Fibroblast of lung (primary cell): Measurements from ENCODE around the gene VWF. TPM values are rescaled to one million over a fixed set of nuclear protein-coding genes. Genes with fewer than 3 reads are reported as not detected.

Experiments
- DNase-seq, 2 donors: peaks; one replicate each; pipeline versions ENCODE4 v3.0.0 to v3.0.0-alpha.2; 2010; ENCODE audit warnings: low read depth in 2 of 2
- H2AFZ ChIP-seq: 2 replicates; pipeline ENCODE4 v1.5.1; 2012; ENCODE audit warnings: low read length, control low read depth, inconsistent platforms
- H3K27ac ChIP-seq: 2 replicates; pipeline ENCODE4 v1.5.1; 2011; ENCODE audit warnings: low read length, control low read depth; ENCODE audit not compliant: insufficient read depth
- H3K27me3 ChIP-seq: 2 replicates; pipeline ENCODE4 v1.5.1; 2011; ENCODE audit warnings: mild to moderate bottlenecking, low read length; ENCODE audit not compliant: control insufficient read depth, insufficient read depth
- H3K36me3 ChIP-seq: 2 replicates; pipeline ENCODE4 v1.5.1; 2011; ENCODE audit warnings: low read length; ENCODE audit not compliant: control insufficient read depth, insufficient read depth
- H3K4me1 ChIP-seq: 2 replicates; pipeline ENCODE4 v1.5.1; 2011; ENCODE audit warnings: low read length; ENCODE audit not compliant: control insufficient read depth, insufficient read depth; ENCODE audit errors: extremely low read depth
- H3K4me2 ChIP-seq: 2 replicates; pipeline ENCODE4 v1.5.1; 2011; ENCODE audit warnings: low read length, control low read depth; ENCODE audit not compliant: insufficient read depth; ENCODE audit errors: extremely low read depth
- H3K4me3 ChIP-seq, 4 experiments: fragments of 200-600 bp in 1 of 4; sonication (generic) in 1 of 4; replicated peaks in 1 of 4; 2 replicates each; pipeline ENCODE4 v1.5.1; 2011 to 2016; ENCODE audit warnings: low read length in 4 of 4, low read depth in 3 of 4, mild to moderate bottlenecking in 3 of 4, control low read depth in 2 of 4, inconsistent platforms in 1 of 4, mixed read lengths in 1 of 4; ENCODE audit not compliant: insufficient read depth in 1 of 4; ENCODE audit errors: control extremely low read depth in 1 of 4
- H3K79me2 ChIP-seq: 2 replicates; pipeline ENCODE4 v1.5.1; 2012; ENCODE audit warnings: mild to moderate bottlenecking, low read length, inconsistent platforms; ENCODE audit not compliant: control insufficient read depth, insufficient read depth
- H3K9ac ChIP-seq: 2 replicates; pipeline ENCODE4 v1.5.1; 2011; ENCODE audit warnings: mild to moderate bottlenecking, low read length, control low read depth; ENCODE audit not compliant: insufficient read depth
- H3K9me3 ChIP-seq: 2 replicates; pipeline ENCODE4 v1.5.1; 2012; ENCODE audit warnings: low read depth, low read length; ENCODE audit not compliant: control insufficient read depth, insufficient read depth
- H4K20me1 ChIP-seq: 2 replicates; pipeline ENCODE4 v1.5.1; 2011; ENCODE audit warnings: low read length; ENCODE audit not compliant: control insufficient read depth, insufficient read depth; ENCODE audit errors: extremely low read depth
- EZH2 ChIP-seq: IDR thresholded peaks from 2 replicates; pipeline ENCODE4 v1.5.1; 2012; ENCODE audit warnings: low read length, control low read depth, mild to moderate bottlenecking; ENCODE audit errors: missing control alignments
- polyA plus RNA-seq, 2 donors: library from polyadenylated mRNA; depleted of rRNA in 1 of 2; stranded (reverse) in 1 of 2; unstranded in 1 of 2; fragments of >200 nt; gene quantifications; 2 replicates each; pipeline ENCODE4 v1.2.1, GENCODE V29; 2011 to 2012; ENCODE audit warnings: missing spikeins in 1 of 2
- total RNA-seq: library from RNA; depleted of rRNA; stranded (reverse); fragments of >200 nt; gene quantifications from 2 replicates; pipeline ENCODE4 v1.2.1, GENCODE V29; 2014
- TF ChIP-seq, protein P1 (sequence below), 2 donors: IDR thresholded peaks in 1 of 2; conservative IDR thresholded peaks in 1 of 2; 1 replicate in 1 of 2; 2 replicates in 1 of 2; pipeline ENCODE4 v1.5.1; 2011 to 2012; ENCODE audit warnings: low read length in 2 of 2, control low read depth in 1 of 2, inconsistent platforms in 1 of 2, low read depth in 1 of 2, mild to moderate bottlenecking in 1 of 2

Gene VWF
- total and polyA plus RNA-seq, 2 donors (not counting 1 experiment from before 2014, with no cell fraction given) = 0.15 to 1.7 TPM

DNA sequence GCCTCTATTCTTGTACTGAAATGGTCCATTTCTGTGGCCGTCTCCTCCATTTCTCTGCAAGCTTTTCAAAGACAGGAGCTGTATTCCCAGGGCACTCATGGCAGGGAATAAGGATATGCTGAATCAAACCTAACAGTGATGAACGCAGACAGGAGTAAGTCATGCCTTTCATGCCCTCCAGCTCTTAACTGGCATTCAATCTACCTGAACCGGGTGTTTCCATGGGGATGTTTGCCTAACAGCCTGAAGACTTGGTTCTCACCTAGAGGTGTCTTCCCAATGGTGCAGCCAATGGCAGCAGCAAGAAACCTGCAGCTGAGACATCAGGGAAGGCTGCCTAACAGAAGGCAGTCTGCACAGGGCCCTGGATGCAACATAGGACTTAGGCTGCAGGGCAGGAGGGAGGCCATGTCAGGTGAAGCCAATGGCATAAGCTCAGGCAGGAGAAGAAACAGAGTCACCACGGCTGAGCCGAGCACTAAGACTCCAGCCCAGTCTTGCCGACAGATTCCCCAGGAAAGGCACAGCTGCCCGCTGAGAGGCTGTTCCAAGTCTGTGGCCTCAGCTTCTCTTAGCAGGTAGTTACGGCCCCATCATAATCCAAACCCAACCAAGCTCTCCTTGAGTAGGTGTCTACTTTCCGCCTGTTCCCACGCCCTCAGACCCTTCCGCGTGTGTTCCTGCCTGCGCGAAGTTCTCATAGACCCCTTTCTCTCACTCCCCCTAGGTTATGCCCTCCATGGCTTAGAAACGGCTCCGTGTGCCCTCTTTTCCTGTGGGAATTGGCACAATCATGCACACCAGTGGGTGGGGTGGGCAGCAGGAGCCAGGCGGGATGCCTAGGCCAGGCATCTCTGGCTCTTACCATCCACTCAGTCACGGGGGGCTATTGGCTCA, 44.1 kb downstream of the VWF start:
- no peaks in the 10 kb centered on the region for H3K9me3 ChIP-seq
- H3K36me3 ChIP-seq = no peaks in the 10 kb centered on the region
- H4K20me1 ChIP-seq = no peaks in the 10 kb centered on the region
- no peak overlapping the region for H3K9ac ChIP-seq
- H2AFZ ChIP-seq = no peak overlapping the region
- H3K27me3 ChIP-seq = no peaks in the 10 kb centered on the region
- TF ChIP-seq EZH2 = no peak
- TF ChIP-seq, protein P1, sequence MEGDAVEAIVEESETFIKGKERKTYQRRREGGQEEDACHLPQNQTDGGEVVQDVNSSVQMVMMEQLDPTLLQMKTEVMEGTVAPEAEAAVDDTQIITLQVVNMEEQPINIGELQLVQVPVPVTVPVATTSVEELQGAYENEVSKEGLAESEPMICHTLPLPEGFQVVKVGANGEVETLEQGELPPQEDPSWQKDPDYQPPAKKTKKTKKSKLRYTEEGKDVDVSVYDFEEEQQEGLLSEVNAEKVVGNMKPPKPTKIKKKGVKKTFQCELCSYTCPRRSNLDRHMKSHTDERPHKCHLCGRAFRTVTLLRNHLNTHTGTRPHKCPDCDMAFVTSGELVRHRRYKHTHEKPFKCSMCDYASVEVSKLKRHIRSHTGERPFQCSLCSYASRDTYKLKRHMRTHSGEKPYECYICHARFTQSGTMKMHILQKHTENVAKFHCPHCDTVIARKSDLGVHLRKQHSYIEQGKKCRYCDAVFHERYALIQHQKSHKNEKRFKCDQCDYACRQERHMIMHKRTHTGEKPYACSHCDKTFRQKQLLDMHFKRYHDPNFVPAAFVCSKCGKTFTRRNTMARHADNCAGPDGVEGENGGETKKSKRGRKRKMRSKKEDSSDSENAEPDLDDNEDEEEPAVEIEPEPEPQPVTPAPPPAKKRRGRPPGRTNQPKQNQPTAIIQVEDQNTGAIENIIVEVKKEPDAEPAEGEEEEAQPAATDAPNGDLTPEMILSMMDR (conservative IDR thresholded peaks at IDR 0.05 in 1 of 2, IDR thresholded peaks at IDR 0.05 in 1 of 2; ENCODE audit: low read depth in 1 of 2, low read length in 2 of 2) = no peak
- H3K79me2 ChIP-seq = no peaks in the 10 kb centered on the region
- H3K4me2 ChIP-seq = no peak overlapping the region
- DNase-seq = no peak
- peaks cover 14% of the 10 kb centered on the region for H3K4me1 ChIP-seq
- no peak overlapping the region for H3K27ac ChIP-seq
- H3K4me3 ChIP-seq = no peak overlapping the region

DNA sequence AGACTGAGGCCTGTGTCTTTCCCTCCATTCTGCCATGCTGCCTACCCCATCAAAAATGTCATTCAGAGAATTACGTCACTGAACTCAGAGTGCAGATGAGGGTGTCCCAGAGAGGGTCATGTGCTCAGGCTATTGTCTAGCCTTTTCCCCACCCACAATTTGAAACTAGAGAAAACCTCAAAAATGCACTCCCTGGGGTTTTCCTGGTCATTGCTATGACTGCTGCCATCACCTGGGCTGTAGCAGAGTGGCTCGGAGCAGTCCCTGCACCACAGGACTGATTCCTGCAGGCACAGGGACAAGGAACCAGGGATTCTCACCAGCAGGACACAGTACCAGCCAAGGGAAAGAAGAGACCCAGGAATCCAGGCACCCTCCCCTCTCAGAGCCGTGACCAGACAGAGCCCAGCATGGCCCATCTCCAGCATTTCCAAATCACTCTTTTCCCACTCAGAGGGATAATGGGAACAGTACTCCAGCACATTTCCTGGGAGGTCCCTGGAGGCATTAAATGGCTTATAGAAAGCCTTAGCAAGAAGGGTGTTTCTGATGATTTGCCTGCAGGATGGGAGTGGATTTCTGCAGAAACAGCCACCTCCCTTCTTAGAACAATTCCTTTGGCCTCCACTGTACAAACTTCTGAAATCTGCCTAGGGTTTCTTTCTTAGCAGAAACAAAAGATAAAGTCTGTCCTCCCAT, 45.9 kb downstream of the VWF start:
- no peak for TF ChIP-seq EZH2
- TF ChIP-seq, protein P1 (conservative IDR thresholded peaks at IDR 0.05 in 1 of 2, IDR thresholded peaks at IDR 0.05 in 1 of 2; ENCODE audit: low read depth in 1 of 2, low read length in 2 of 2) = no peak
- no peak overlapping the region for H3K4me2 ChIP-seq

DNA sequence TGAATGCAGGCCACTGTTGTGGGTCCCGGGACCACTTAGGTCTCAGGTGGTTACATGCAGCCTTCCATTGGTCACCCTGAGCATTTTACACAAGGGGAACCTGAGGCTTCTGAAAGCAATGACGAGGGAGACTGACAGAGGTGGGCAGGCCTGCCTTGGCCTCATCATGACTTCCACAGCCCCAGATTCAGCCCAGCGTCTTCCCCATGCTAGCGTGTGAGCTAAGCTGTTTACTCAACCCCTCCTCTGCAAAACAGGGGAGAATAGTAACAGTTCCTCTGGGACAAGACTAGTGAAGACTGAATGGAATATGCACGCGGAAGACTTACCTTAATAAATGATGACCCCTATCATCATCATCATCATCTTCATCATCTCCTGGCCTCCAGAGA, 46.8 kb downstream of the VWF start:
- no peak for DNase-seq
- no peak for TF ChIP-seq EZH2
- TF ChIP-seq, protein P1 (conservative IDR thresholded peaks at IDR 0.05 in 1 of 2, IDR thresholded peaks at IDR 0.05 in 1 of 2; ENCODE audit: low read depth in 1 of 2, low read length in 2 of 2) = no peak
- Histone ChIP-seq H3K79me2 (no peaks in the 10 kb centered on the region), H3K4me2 (no peak overlapping the region), H2AFZ (no peak overlapping the region), H4K20me1 (no peaks in the 10 kb centered on the region), H3K36me3 (no peaks in the 10 kb centered on the region), H3K27ac (no peak overlapping the region), H3K4me1 (peaks cover 3% of the 10 kb centered on the region), H3K27me3 (no peaks in the 10 kb centered on the region), H3K9me3 (no peaks in the 10 kb centered on the region), H3K9ac (no peak overlapping the region), H3K4me3 (no peak overlapping the region)

More for the DNA sequence above, 45.9 kb downstream of the VWF start:
- H4K20me1 ChIP-seq = no peaks in the 10 kb centered on the region
- no peaks in the 10 kb centered on the region for H3K27me3 ChIP-seq
- no peak overlapping the region for H3K4me3 ChIP-seq
- DNase-seq = peak in 1 of 2 donors; percentile 69
- peaks cover 4% of the 10 kb centered on the region for H3K4me1 ChIP-seq
- no peak overlapping the region for H2AFZ ChIP-seq
- H3K36me3 ChIP-seq = no peaks in the 10 kb centered on the region
- no peak overlapping the region for H3K9ac ChIP-seq
- no peaks in the 10 kb centered on the region for H3K9me3 ChIP-seq
- no peaks in the 10 kb centered on the region for H3K79me2 ChIP-seq
- H3K27ac ChIP-seq = no peak overlapping the region
